ENCODE results near the gene GDAP2. TPM values are rescaled to one million over a fixed set of nuclear protein-coding genes. Genes with fewer than 3 reads are reported as not detected.

Gene GDAP2
- total RNA-seq, 1 experiment from 2014 or later = 18.8 TPM

GRCh38 chr1:117904485-117904884 is 24.9 kb downstream of the GDAP2 start:
- Mint-ChIP-seq H3K27me3 (ENCODE audit: unreplicated experiment) (no peaks in the 10 kb centered on the region), H3K9me3 (ENCODE audit: low read depth, unreplicated experiment) (no peaks in the 10 kb centered on the region), H3K27ac (ENCODE audit: unreplicated experiment) (no peak overlapping the region), H3K36me3 (ENCODE audit: insufficient read depth, unreplicated experiment) (peaks cover 25% of the 10 kb centered on the region), H3K4me1 (ENCODE audit: low read depth, unreplicated experiment) (no peaks in the 10 kb centered on the region), H3K4me3 (ENCODE audit: low read depth, unreplicated experiment) (no peak overlapping the region)
- CTCF ChIA-PET = no interaction called here
- no peak for TF ChIP-seq CTCF (IDR thresholded peaks at IDR 0.05; ENCODE audit: unreplicated experiment)
- BruUV-seq (replicated peaks) = no TSS peak
- intact Hi-C loops (cut with micrococcal nuclease; ENCODE audit: unreplicated experiment) = no loop called here
- DNase-seq = no peak

GRCh38 chr1:117902944-117903343 is 26.5 kb downstream of the GDAP2 start:
- Mint-ChIP-seq H3K4me1 (ENCODE audit: low read depth, unreplicated experiment) (no peaks in the 10 kb centered on the region), H3K4me3 (ENCODE audit: low read depth, unreplicated experiment) (no peak overlapping the region), H3K36me3 (ENCODE audit: insufficient read depth, unreplicated experiment) (peaks cover 24% of the 10 kb centered on the region), H3K27me3 (ENCODE audit: unreplicated experiment) (no peaks in the 10 kb centered on the region), H3K27ac (ENCODE audit: unreplicated experiment) (no peak overlapping the region), H3K9me3 (ENCODE audit: low read depth, unreplicated experiment) (no peaks in the 10 kb centered on the region)
- no peak for DNase-seq
- intact Hi-C loops (cut with micrococcal nuclease; ENCODE audit: unreplicated experiment) = no loop called here
- CTCF ChIA-PET = no interaction called here
- TF ChIP-seq CTCF (IDR thresholded peaks at IDR 0.05; ENCODE audit: unreplicated experiment) = no peak
- no TSS peak for BruUV-seq (replicated peaks)

GRCh38 chr1:117899801-117900200 is 29.6 kb downstream of the GDAP2 start:
- Mint-ChIP-seq H3K4me1 (ENCODE audit: low read depth, unreplicated experiment) (no peaks in the 10 kb centered on the region), H3K27me3 (ENCODE audit: unreplicated experiment) (no peaks in the 10 kb centered on the region), H3K9me3 (ENCODE audit: low read depth, unreplicated experiment) (no peaks in the 10 kb centered on the region), H3K4me3 (ENCODE audit: low read depth, unreplicated experiment) (no peak overlapping the region), H3K27ac (ENCODE audit: unreplicated experiment) (no peak overlapping the region), H3K36me3 (ENCODE audit: insufficient read depth, unreplicated experiment) (peaks cover 12% of the 10 kb centered on the region)
- no TSS peak for BruUV-seq (replicated peaks)
- CTCF ChIA-PET = no interaction called here
- TF ChIP-seq CTCF (IDR thresholded peaks at IDR 0.05; ENCODE audit: unreplicated experiment) = no peak
- intact Hi-C loops (cut with micrococcal nuclease; ENCODE audit: unreplicated experiment) = loop anchor here (10.0 kb wide), 1 partner anchor 85 kb away; no protein-coding TSS in a partner anchor
- no peak for DNase-seq

- CTCF ChIA-PET = no interaction called here
- no TSS peak for BruUV-seq (replicated peaks)
- no peak overlapping the region for H3K27ac Mint-ChIP-seq (ENCODE audit: unreplicated experiment)
- no peak overlapping the region for H3K4me3 Mint-ChIP-seq (ENCODE audit: low read depth, unreplicated experiment)
- intact Hi-C loops (cut with micrococcal nuclease; ENCODE audit: unreplicated experiment) = loop anchor here (10.0 kb wide), 1 partner anchor 83 kb away; no protein-coding TSS in a partner anchor
- peaks cover 12% of the 10 kb centered on the region for H3K36me3 Mint-ChIP-seq (ENCODE audit: insufficient read depth, unreplicated experiment)
- H3K4me1 Mint-ChIP-seq (ENCODE audit: low read depth, unreplicated experiment) = no peaks in the 10 kb centered on the region
- TF ChIP-seq CTCF (IDR thresholded peaks at IDR 0.05; ENCODE audit: unreplicated experiment) = no peak
- H3K27me3 Mint-ChIP-seq (ENCODE audit: unreplicated experiment) = no peaks in the 10 kb centered on the region
- H3K9me3 Mint-ChIP-seq (ENCODE audit: low read depth, unreplicated experiment) = no peaks in the 10 kb centered on the region
- DNase-seq = no peak
These were observed 31.9 kb downstream of the GDAP2 start for GRCh38 chr1:117897551-117897950.
